Activated T-cell treated with anti-CD3 and anti-CD28 coated beads, Interleukin-2, amount 50 U/mL, for 1 hour (primary cell): ENCODE data around the gene DNAJC9.
"Not testable (repeated sequence)": the region's sequence is repeated elsewhere in the genome, so short reads cannot be mapped to it uniquely, and the experiment has no call there.

ENCODE experiments used
- DNase-seq: peaks from one replicate; pipeline ENCODE4 v3.0.0-alpha.2; 2020

Gene DNAJC9, protein sequence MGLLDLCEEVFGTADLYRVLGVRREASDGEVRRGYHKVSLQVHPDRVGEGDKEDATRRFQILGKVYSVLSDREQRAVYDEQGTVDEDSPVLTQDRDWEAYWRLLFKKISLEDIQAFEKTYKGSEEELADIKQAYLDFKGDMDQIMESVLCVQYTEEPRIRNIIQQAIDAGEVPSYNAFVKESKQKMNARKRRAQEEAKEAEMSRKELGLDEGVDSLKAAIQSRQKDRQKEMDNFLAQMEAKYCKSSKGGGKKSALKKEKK

GRCh38 chr10:73246646-73247508 is at the start of gene DNAJC9:
Gene DNAJC9 (minus strand): TSS chr10:73247255. CDS start chr10:73247189, 66 bp downstream.
- peak; percentile 100 for DNase-seq

- DNase-seq: no peak
Measured at GRCh38 chr10:73293461-73293860, 46.4 kb upstream of the DNAJC9 start.

DNA sequence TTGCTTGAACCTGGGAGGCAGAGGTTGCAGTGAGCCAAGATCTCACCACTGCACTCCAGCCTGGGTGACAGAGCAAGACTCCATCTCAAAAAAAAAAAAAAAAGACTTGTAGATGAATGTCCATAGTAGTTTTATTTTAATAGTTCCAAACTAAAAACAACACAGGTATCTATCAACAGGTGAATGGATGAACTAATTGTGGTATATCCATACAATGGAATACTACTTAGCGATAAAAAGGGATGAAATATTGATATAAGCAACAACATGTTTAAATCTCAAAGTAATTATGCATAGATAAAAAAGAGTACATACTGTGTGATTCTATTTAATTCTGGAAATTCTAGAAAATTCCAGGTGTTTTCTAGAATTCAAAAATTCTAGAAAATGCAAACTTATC is 42.9 kb upstream of the DNAJC9 start:
- DNase-seq: no peak

DNA sequence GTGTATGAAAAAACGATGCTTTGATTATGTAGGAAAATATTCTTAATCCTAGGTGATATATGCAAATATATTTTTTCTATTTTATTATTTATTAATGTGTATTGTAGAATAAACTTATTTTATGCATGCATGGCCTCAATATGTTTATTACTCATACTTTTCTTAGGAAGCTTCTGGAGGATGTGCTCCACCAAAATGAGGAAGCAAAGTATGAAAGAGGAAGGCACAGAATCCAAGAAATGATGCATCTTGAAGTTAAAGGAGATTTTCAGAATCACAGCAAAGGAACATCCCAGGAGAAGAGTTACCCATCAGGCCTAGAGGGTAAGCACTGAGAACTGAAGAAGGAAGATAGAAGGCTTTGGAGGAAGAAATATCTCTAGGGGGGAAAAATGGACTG is 40.4 kb upstream of the DNAJC9 start:
- DNase-seq: no peak

- no peak for DNase-seq
Measured at GRCh38 chr10:73281097-73281496, 34.0 kb upstream of the DNAJC9 start.

DNA sequence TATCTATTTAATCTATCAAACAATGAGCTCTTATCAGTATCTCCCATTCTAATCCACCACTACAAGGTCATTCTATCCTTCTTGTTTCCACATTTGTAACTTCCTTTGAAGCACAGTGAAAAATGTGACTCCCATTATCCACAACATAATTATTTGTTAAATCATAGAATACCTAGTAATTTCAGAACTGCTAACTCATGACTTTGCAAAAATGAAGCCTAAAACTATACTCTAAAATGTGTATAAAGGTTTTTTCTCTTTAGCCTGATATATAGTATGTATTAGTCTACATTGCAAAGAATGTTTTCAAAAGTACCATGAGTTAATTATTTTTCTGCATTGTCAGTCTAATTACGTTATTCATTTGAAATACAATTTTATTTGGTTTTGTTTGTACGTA is 17.4 kb upstream of the DNAJC9 start:
- no peak for DNase-seq

DNA sequence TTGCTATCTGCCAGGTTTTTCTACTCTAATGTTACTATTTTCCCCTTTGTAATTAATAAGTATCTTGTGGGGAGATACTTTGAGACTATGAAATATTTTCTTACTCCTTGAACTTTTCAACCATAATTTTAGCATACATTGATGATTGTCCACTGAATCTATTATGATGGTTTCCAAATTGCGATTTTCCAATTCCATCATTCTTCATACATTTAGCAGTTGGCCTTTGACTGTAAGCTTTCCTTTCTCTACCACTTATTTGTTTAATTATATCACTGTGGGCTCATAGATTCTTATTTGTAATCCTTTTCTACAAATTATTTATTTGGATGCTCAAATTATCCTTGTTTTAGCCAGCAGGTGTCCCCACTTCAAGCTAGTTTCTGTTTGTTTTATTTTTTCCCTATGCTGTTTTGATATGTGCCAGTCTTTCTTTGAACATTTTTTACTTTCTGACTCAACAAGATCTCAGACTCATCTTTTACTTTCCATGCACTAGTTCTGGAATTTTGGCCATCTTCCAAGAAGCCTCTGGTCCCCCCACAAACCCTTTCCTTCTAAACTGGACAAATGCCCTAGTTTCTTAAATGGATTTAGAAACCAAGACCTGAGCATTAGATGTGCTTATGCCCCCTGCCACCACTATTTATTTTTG is 16.8 kb upstream of the DNAJC9 start:
- no peak for DNase-seq

DNA sequence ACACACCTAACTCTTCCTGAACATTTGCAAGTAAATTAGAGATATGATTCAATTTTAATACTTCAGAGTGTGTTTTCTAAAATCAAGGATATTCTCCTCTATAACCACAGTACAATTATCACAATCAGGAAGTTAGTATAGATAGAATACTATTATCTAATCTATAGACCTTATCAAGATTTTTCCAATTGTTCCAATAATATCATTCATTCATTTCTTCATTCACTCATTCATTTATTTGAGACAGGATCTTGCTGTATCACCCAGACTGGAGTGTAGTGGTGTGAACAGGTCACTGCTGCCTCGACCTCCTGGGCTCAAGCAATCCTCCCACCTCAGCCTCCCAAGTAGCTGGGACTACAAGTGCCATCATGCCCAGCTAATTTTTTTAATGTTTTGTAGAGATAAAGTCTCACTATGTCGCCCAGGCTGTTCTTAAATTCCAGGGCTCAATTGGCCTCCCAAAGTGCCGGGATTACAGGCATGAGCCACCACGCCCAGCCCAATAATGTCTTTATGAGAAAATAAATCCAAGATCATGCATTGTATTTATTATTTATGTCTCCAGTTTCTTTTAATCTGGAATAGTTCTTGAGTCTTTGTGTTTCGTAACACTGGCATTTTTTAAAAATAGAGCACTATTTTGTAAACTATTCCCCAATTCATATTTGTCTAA is 16.0 kb upstream of the DNAJC9 start:
- DNase-seq: no peak

DNA sequence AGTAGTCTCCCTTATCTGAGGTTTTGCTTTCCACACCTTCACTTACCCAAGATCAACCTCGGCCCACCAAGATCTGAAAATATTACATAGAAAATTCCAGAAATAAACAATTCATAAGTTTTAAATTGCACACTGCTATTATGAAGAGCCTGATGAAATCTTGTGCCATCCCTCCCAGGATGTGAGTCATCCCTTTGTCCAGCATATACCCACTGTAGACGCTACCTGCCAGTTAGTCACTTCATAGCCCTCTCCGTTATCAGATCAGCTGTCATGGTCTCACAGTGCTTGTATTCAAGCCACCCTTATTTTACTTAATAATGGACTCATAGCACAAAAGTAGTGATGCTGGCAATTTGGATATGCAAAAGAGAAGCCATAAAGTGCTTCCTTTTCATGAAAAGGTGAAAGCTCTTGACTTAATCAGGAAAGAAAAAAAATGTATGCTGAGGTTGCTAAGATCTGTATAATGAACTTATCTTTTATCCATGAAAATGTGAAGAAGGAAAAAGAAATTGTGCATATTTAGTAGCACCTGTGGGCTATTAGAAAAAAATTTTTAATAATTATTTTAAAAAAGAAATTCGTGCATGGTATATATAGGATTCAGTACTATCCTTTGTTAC is 15.2 kb upstream of the DNAJC9 start:
- DNase-seq: no peak

DNA sequence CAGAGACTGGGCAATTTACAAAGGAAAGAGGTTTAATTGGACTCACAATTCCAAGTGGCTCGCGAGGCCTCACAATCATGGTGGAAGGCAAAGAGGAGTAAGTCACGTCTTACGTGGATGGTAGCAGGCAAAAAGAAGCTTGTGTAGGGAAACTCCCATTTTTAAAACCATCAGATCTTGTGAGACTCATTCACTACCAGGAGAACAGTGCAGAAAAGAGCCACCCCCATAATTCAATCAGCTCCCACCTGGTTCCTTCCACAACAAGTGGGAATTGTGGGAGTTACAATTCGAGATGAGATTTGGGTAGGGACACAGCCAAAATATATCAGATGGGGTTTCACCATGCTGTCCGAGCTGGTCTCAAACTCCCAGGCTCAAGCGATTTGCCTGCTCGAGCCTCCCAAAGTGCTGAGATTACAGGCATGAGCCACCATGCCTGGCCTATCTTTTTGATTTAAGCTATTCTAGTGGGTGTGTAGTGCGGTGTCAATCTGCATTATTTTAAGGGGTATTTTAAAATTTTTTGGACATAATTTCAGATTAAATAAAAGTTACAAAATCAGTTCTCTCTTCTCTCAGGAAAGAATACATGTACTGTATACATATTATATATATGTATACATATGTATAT is 14.4 kb upstream of the DNAJC9 start:
- DNase-seq: no peak

DNA sequence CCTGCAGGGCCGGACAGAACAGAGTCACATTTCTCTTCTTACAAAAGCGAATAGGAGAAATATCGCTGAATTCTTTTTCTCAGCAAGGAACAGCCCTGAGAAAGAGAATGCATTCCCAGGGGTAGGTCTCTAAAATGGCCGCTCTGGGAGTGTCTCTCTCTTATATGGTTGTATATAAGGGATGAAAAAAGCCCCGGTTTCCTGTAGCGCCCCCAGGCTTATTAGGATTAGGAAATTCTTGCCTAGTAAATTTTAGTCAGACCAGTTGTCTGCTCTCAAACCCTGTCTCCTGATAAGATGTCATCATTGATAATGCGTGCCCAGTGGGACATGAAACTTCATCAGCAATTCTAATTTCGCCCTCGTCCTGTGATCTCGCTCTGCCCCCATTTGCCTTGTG is 11.6 kb upstream of the DNAJC9 start:
- not testable (repeated sequence) for DNase-seq

DNA sequence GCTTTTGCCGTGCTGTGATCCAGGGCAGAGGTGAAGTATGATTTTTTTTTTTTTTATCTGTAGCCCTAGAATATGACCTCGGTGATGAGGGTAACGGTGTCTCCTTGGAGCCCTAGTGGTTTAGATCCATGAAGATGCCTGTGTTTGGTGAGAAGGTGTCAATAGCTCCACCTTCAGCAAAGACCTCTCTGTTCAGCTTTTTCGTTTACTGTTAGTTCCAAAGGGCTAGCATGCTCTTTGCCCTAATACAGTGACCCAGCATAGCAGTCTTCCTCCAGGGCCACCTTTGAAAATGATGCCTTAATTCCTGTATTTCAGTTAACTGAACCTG is 6.1 kb upstream of the DNAJC9 start:
- no peak for DNase-seq

- peak; percentile 90 for DNase-seq
Measured at GRCh38 chr10:73252445-73253224, 5.6 kb upstream of the DNAJC9 start, which contains the start of gene MRPS16. Gene MRPS16 (minus strand): TSS chr10:73252644. CDS start chr10:73252482, 162 bp downstream.

GRCh38 chr10:73251683-73252444 is 4.8 kb upstream of the DNAJC9 start:
- DNase-seq: peak; percentile 24

DNA sequence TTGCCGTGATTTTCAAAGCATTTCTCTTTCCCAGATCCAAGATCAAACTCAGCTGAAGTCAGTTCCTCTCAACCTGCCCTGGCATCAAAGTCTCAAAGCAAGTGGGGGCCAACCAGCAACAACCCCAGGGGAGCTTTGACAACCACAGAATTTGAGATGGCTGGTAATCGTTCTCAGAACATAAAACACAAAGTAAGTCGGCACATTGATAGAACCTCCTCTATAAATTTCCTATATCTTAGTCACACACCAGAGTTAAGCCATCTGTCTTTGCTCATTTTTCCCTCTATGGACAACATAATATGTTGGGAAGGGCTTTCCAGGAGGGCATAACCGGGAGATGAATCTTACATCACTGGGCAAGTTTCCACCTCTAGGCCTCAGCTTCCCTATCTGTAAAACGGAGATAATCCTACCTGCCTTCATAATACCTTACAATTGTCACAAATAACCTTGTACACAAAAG is 1.2 kb upstream of the DNAJC9 start:
- DNase-seq: no peak

DNA sequence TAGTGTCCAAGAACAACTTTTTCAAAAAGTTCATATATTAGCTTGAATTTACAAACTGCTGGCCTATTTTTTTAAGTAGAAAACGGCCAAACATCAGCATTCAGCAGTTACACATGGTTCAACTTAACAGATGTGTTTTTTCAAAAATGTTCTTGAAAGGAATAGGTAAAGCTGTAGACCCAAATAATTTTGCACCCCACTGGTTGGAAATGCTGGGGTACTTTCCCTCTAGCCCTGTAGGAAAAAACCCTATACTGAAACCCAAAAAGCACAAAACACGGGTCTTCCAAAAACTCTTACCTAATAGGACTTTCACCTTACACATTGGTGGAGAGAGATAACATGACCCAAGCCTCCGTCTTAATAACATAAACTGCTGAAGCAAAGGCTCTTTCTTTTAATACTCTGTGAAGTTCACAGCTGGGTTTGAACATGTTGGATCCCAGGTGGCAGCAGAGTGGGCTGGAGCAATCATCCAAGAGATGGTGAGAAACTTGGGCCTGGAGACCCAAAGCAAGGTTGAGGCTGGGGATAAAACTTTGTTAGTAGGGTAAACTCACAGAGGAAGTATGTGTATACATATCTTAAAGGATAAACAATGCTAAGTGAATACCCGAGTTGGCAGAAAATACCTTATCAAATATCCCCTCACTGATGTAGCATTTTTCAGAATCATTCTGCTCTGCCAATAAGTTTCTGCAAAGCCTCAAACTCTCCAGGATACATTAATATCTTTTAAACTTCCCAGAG is 629 bp upstream of the DNAJC9 start:
- DNase-seq: no peak

DNA sequence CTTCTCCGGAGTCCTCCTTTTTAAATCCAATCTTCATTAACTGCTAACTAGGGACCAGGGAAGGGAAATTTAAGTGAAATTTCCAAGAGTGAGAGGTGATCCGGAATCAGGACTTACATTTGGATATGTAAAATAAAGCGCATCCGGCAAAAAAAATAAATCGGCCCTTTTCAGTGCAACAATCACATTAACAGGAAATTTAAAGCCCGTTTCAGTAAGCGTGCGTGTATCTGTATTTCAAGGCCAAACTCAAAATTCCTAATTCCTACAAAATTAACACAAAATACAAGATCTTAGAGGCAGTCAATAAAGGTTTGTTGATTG is 771 bp downstream of the DNAJC9 start:
- DNase-seq: no peak

GRCh38 chr10:73244866-73245477 is 2.1 kb downstream of the DNAJC9 start:
- DNase-seq: no peak

DNA sequence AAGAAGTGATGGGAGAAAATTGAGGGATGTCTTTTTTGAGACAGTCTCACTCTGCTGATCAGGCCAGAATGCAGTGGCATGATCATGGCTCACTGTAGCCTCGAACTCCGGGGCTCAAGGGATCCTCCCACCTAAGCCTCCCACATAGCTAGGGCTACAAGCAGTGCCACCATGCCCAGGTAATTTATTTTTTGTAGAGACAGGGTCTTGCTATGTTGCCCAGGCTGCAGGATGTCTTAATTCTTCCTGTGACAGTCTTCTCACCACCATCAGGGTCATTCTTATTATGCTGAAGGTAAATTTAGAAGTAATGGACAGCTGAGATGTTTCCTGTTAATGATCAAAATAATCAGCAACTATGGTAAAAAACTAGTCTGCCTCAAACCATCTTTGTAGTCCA is 7.1 kb downstream of the DNAJC9 start:
- no peak for DNase-seq
